SK-N-SH (cell line): ENCODE measurements around the gene PLEKHH1.

Experiments used
- EZH2phosphoT487 ChIP-seq: fragments of 200-600 bp; sonication (generic); IDR thresholded peaks from 2 replicates; pipeline ENCODE4 v1.6.1; 2017; ENCODE audit warnings: low read depth, mixed run types, mild to moderate bottlenecking, antibody characterized with exemption, moderate library complexity, borderline replicate concordance
- JUND ChIP-seq: IDR thresholded peaks from 2 replicates; pipeline ENCODE4 v1.4.0; 2012
- POLR2AphosphoS5 ChIP-seq: IDR thresholded peaks from 2 replicates; pipeline ENCODE4 v1.6.1; 2012; ENCODE audit warnings: low read depth, low read length
- TF ChIP-seq, protein P1 (sequence below): fragments of 150-350 bp; IDR thresholded peaks from 2 replicates; pipeline ENCODE4 v1.6.1; 2017; ENCODE audit warnings: antibody characterized with exemption, low read length, low read depth, borderline replicate concordance

DNA sequence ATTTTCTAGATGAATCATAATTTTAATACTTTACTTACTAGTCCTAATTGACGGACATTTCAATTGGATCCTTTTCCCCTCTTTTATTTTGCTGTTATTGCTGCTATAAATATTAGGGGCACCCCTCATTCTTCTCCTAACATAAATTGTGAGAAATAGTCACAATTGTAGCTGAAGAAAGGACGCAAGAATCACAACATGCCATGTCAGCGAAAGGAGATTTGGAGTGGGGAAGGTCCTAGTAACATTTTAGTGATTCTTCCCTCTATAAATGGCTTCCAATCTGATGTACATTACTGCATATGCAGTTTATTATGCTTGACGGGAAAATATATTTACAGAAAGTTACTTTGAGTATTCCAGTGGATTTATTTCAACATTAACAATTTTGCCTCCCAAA is 7.7 kb upstream of the PLEKHH1 start:
- TF ChIP-seq, protein P1, sequence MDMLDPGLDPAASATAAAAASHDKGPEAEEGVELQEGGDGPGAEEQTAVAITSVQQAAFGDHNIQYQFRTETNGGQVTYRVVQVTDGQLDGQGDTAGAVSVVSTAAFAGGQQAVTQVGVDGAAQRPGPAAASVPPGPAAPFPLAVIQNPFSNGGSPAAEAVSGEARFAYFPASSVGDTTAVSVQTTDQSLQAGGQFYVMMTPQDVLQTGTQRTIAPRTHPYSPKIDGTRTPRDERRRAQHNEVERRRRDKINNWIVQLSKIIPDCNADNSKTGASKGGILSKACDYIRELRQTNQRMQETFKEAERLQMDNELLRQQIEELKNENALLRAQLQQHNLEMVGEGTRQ = no peak
- TF ChIP-seq EZH2phosphoT487 = no peak
- no peak for TF ChIP-seq POLR2AphosphoS5
- TF ChIP-seq JUND = no peak
